Hepatocyte (in vitro differentiated cells): Measurements from ENCODE around the gene MUCL1.

ENCODE experiments used
- EZH2 ChIP-seq: fragments of 200-600 bp; sonication (generic); IDR thresholded peaks from 2 replicates; pipeline ENCODE4 v1.6.1; 2016; ENCODE audit warnings: antibody characterized with exemption, mild to moderate bottlenecking, borderline replicate concordance
- EZH2phosphoT487 ChIP-seq: fragments of 200-600 bp; sonication (generic); IDR thresholded peaks from one replicate; pipeline ENCODE4 v1.6.1; 2018; ENCODE audit warnings: antibody characterized with exemption, mild to moderate bottlenecking, low read depth, moderate library complexity; ENCODE audit not compliant: unreplicated experiment, severe bottlenecking
- TF ChIP-seq, protein P1 (sequence below): fragments of 200-600 bp; sonication (generic); IDR thresholded peaks from 2 replicates; pipeline ENCODE4 v1.5.1; 2016; ENCODE audit warnings: antibody characterized with exemption, mild to moderate bottlenecking; ENCODE audit not compliant: poor library complexity

DNA sequence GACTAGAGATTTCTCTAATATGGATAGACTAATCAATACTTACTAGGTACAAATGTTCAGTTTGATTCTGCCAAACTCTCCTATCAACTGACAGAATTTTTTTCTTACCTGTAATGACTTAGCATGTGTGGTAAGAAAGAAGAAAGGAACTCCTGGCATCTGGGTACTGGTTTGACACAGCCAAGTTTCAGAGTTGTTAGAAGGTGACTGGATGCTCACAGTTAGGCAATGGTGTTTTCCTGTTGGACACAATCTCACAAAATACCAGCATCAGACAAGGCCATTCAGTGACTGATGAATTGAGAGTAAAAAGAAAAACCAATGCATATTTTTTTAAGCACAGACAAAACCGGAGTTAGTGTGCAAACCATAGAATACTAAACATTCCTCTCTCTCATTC lies 4.2 kb downstream of the MUCL1 start:
- TF ChIP-seq EZH2 (no peak), EZH2phosphoT487 (no peak)
- TF ChIP-seq, protein P1, sequence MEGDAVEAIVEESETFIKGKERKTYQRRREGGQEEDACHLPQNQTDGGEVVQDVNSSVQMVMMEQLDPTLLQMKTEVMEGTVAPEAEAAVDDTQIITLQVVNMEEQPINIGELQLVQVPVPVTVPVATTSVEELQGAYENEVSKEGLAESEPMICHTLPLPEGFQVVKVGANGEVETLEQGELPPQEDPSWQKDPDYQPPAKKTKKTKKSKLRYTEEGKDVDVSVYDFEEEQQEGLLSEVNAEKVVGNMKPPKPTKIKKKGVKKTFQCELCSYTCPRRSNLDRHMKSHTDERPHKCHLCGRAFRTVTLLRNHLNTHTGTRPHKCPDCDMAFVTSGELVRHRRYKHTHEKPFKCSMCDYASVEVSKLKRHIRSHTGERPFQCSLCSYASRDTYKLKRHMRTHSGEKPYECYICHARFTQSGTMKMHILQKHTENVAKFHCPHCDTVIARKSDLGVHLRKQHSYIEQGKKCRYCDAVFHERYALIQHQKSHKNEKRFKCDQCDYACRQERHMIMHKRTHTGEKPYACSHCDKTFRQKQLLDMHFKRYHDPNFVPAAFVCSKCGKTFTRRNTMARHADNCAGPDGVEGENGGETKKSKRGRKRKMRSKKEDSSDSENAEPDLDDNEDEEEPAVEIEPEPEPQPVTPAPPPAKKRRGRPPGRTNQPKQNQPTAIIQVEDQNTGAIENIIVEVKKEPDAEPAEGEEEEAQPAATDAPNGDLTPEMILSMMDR: no peak
